Nephron (organoid): ENCODE results near the gene TAF4B.
"Not testable (repeated sequence)": the region's sequence is repeated elsewhere in the genome, so short reads cannot be mapped to it uniquely, and the experiment has no call there.

ENCODE experiments used
- H3K27ac Mint-ChIP-seq, 3 experiments: 2 replicates each; pipeline ENCODE4 v1.8.0; 2020; ENCODE audit warnings: mixed read lengths in 3 of 3, mild to moderate bottlenecking in 2 of 3, moderate library complexity in 1 of 3
- H3K27me3 Mint-ChIP-seq: 2 replicates; pipeline ENCODE4 v1.8.0; 2021; ENCODE audit warnings: low read depth, mild to moderate bottlenecking, moderate library complexity, mixed read lengths
- H3K36me3 Mint-ChIP-seq: 2 replicates; pipeline ENCODE4 v1.8.0; 2020; ENCODE audit warnings: low read depth, mixed read lengths
- H3K4me1 Mint-ChIP-seq: 2 replicates; pipeline ENCODE4 v1.8.0; 2020; ENCODE audit warnings: mixed read lengths
- H3K4me3 Mint-ChIP-seq, 3 experiments: 2 replicates each; pipeline ENCODE4 v1.8.0; 2020; ENCODE audit warnings: mild to moderate bottlenecking in 3 of 3, mixed read lengths in 3 of 3, moderate library complexity in 2 of 3
- H3K9me3 Mint-ChIP-seq: 2 replicates; pipeline ENCODE4 v1.8.0; 2020; ENCODE audit warnings: mixed read lengths
- CTCF ChIP-seq, 3 experiments: fragments of 200-600 bp; sonication (generic); IDR thresholded peaks; one replicate each; pipeline ENCODE4 v1.5.0; 2021; ENCODE audit warnings: antibody characterized with exemption in 3 of 3; ENCODE audit not compliant: unreplicated experiment in 3 of 3

Gene TAF4B

GRCh38 chr18:26192233-26192632, 34.0 kb upstream of the TAF4B start:
- Mint-ChIP-seq H3K4me3 (no peak overlapping the region), H3K36me3 (no peaks in the 10 kb centered on the region), H3K9me3 (peaks cover 9% of the 10 kb centered on the region), H3K27me3 (peaks cover 3% of the 10 kb centered on the region), H3K27ac (no peak overlapping the region), H3K4me1 (no peaks in the 10 kb centered on the region)
- no peak for TF ChIP-seq CTCF (IDR thresholded peaks at IDR 0.05; ENCODE audit: unreplicated experiment in 3 of 3)

- TF ChIP-seq CTCF (IDR thresholded peaks at IDR 0.05; ENCODE audit: unreplicated experiment in 3 of 3), result no peak
- peaks cover 7% of the 10 kb centered on the region for H3K27me3 Mint-ChIP-seq
- no peaks in the 10 kb centered on the region for H3K4me1 Mint-ChIP-seq
- no peak overlapping the region for H3K27ac Mint-ChIP-seq
- H3K4me3 Mint-ChIP-seq, result no peak overlapping the region
- H3K36me3 Mint-ChIP-seq, result no peaks in the 10 kb centered on the region
- H3K9me3 Mint-ChIP-seq, result peaks cover 3% of the 10 kb centered on the region
Measured at GRCh38 chr18:26196605-26197004, 29.6 kb upstream of the TAF4B start.

GRCh38 chr18:26202001-26202400, 24.2 kb upstream of the TAF4B start:
- not testable (repeated sequence) for H3K36me3 Mint-ChIP-seq, H3K4me1 Mint-ChIP-seq

GRCh38 chr18:26205318-26205717, 20.9 kb upstream of the TAF4B start:
- Mint-ChIP-seq H3K9me3 (peaks cover 3% of the 10 kb centered on the region), H3K27ac (no peak overlapping the region), H3K4me3 (no peak overlapping the region), H3K27me3 (peaks cover 6% of the 10 kb centered on the region), H3K4me1 (no peaks in the 10 kb centered on the region), H3K36me3 (no peaks in the 10 kb centered on the region)
- TF ChIP-seq CTCF (IDR thresholded peaks at IDR 0.05; ENCODE audit: unreplicated experiment in 3 of 3), result no peak

More at GRCh38 chr18:26202001-26202400, 24.2 kb upstream of the TAF4B start:
- not testable (repeated sequence) for H3K4me3 Mint-ChIP-seq, H3K9me3 Mint-ChIP-seq, H3K27ac Mint-ChIP-seq, H3K27me3 Mint-ChIP-seq

GRCh38 chr18:26206488-26206887, 19.8 kb upstream of the TAF4B start:
- peaks cover 5% of the 10 kb centered on the region for H3K27me3 Mint-ChIP-seq
- no peaks in the 10 kb centered on the region for H3K36me3 Mint-ChIP-seq
- TF ChIP-seq CTCF (IDR thresholded peaks at IDR 0.05; ENCODE audit: unreplicated experiment in 3 of 3), result no peak
- H3K27ac Mint-ChIP-seq, result no peak overlapping the region
- H3K4me3 Mint-ChIP-seq, result no peak overlapping the region
- H3K4me1 Mint-ChIP-seq, result no peaks in the 10 kb centered on the region
- H3K9me3 Mint-ChIP-seq, result no peaks in the 10 kb centered on the region

- no peaks in the 10 kb centered on the region for H3K4me1 Mint-ChIP-seq
- no peak overlapping the region for H3K4me3 Mint-ChIP-seq
- H3K36me3 Mint-ChIP-seq, result no peaks in the 10 kb centered on the region
- no peak overlapping the region for H3K27ac Mint-ChIP-seq
- no peak for TF ChIP-seq CTCF (IDR thresholded peaks at IDR 0.05; ENCODE audit: unreplicated experiment in 3 of 3)
- no peaks in the 10 kb centered on the region for H3K9me3 Mint-ChIP-seq
- no peaks in the 10 kb centered on the region for H3K27me3 Mint-ChIP-seq
Measured at GRCh38 chr18:26207937-26208336, 18.3 kb upstream of the TAF4B start.
